HCT116 (cell line): ENCODE measurements around the gene ARNT2.

Source experiments
- EZH2 ChIP-seq: fragments of 200-600 bp; sonication (generic); IDR thresholded peaks from 2 replicates; pipeline ENCODE4 v1.6.1; 2017; ENCODE audit warnings: antibody characterized with exemption, mixed run types
- EZH2phosphoT487 ChIP-seq: fragments of 200-600 bp; IDR thresholded peaks from 2 replicates; pipeline ENCODE4 v1.6.1; 2018; ENCODE audit warnings: antibody characterized with exemption, borderline replicate concordance
- POLR2A ChIP-seq: IDR thresholded peaks from 2 replicates; pipeline ENCODE4 v1.7.0; 2011; ENCODE audit warnings: borderline replicate concordance; ENCODE audit not compliant: insufficient read depth, insufficient read length; ENCODE audit errors: extremely low read depth
- RAD21 ChIP-seq: IDR thresholded peaks from 2 replicates; pipeline ENCODE4 v1.6.1; 2012; ENCODE audit warnings: low read depth, mild to moderate bottlenecking
- SIN3A ChIP-seq: IDR thresholded peaks from 2 replicates; pipeline ENCODE4 v1.6.1; 2012; ENCODE audit warnings: low read depth
- SP1 ChIP-seq: IDR thresholded peaks from 2 replicates; pipeline ENCODE4 v1.6.1; 2012; ENCODE audit warnings: low read depth
- TCF7L2 ChIP-seq: IDR thresholded peaks from 2 replicates; pipeline ENCODE4 v1.7.0; 2011; ENCODE audit warnings: borderline replicate concordance, inconsistent platforms; ENCODE audit not compliant: insufficient read depth, insufficient read length; ENCODE audit errors: extremely low read depth
- ZFX ChIP-seq: fragments of 450-650 bp; IDR thresholded peaks from 2 replicates; pipeline ENCODE4 v1.6.1; 2017
- ZNF274 ChIP-seq: fragments of 200-500 bp; sonication (Bioruptor generic); IDR thresholded peaks from 2 replicates; pipeline ENCODE4 v1.6.1; 2014; ENCODE audit warnings: mild to moderate bottlenecking, low read depth, low read length, inconsistent platforms
- TF ChIP-seq, protein P1 (sequence below), 3 experiments: fragments of 200-600 bp in 1 of 3; sonication (generic) in 1 of 3; IDR thresholded peaks in 2 of 3; conservative IDR thresholded peaks in 1 of 3; 2 replicates each; pipeline ENCODE4 v1.5.1; 2012 to 2017; ENCODE audit warnings: low read depth in 2 of 3, low read length in 2 of 3, antibody characterized with exemption in 1 of 3, borderline replicate concordance in 1 of 3, control low read depth in 1 of 3, mild to moderate bottlenecking in 1 of 3, mixed read lengths in 1 of 3, mixed run types in 1 of 3, moderate library complexity in 1 of 3; ENCODE audit not compliant: insufficient read depth in 1 of 3
- TF ChIP-seq, protein P2 (sequence below): IDR thresholded peaks from 2 replicates; pipeline ENCODE4 v1.6.1; 2012; ENCODE audit warnings: low read depth
- TF ChIP-seq, protein P3 (sequence below): IDR thresholded peaks from 2 replicates; pipeline ENCODE4 v1.6.1; 2012

DNA sequence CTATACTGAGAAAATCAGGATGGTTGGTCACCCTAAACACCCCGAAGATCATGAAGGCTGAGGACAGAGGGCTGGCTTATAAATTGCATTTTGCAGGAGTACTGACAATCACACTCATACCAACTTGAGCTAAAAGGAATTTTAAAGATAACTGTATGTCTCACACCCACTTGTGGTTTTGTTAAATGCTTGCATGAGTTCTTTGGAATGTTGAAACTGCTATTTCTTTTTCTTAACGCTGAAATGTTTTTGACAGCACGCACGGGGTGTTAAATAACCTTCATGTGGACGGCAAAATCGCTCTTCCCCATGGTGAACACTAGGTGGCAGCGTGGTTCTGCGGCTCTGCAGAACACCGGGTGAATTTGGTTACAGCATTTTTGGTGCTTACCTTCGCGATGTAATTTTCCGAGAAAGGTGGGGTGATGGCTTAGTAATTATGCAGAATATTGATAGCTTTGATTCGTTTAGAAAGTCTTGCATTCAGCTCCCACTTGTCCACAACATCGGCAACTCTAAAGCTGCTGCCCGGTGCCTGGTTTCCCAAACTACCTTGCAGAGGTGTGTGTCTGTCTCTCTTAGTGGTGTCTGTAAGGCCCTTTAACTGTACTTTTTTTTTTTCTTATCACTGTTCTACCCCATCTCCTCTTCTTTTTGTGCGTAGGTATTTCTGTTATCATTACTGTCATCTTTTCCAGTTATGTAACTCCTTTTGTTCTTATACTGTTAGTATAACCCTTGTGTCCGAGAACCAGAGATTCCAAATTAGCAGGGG lies 51.7 kb downstream of the ARNT2 start:
- TF ChIP-seq, protein P1, sequence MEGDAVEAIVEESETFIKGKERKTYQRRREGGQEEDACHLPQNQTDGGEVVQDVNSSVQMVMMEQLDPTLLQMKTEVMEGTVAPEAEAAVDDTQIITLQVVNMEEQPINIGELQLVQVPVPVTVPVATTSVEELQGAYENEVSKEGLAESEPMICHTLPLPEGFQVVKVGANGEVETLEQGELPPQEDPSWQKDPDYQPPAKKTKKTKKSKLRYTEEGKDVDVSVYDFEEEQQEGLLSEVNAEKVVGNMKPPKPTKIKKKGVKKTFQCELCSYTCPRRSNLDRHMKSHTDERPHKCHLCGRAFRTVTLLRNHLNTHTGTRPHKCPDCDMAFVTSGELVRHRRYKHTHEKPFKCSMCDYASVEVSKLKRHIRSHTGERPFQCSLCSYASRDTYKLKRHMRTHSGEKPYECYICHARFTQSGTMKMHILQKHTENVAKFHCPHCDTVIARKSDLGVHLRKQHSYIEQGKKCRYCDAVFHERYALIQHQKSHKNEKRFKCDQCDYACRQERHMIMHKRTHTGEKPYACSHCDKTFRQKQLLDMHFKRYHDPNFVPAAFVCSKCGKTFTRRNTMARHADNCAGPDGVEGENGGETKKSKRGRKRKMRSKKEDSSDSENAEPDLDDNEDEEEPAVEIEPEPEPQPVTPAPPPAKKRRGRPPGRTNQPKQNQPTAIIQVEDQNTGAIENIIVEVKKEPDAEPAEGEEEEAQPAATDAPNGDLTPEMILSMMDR (IDR thresholded peaks at IDR 0.05 in 2 of 3, conservative IDR thresholded peaks at IDR 0.05 in 1 of 3; ENCODE audit: borderline replicate concordance in 1 of 3, insufficient read depth in 1 of 3, low read depth in 2 of 3, low read length in 2 of 3): peak; percentile 88 to 95 (median 89)
- TF ChIP-seq, protein P2, sequence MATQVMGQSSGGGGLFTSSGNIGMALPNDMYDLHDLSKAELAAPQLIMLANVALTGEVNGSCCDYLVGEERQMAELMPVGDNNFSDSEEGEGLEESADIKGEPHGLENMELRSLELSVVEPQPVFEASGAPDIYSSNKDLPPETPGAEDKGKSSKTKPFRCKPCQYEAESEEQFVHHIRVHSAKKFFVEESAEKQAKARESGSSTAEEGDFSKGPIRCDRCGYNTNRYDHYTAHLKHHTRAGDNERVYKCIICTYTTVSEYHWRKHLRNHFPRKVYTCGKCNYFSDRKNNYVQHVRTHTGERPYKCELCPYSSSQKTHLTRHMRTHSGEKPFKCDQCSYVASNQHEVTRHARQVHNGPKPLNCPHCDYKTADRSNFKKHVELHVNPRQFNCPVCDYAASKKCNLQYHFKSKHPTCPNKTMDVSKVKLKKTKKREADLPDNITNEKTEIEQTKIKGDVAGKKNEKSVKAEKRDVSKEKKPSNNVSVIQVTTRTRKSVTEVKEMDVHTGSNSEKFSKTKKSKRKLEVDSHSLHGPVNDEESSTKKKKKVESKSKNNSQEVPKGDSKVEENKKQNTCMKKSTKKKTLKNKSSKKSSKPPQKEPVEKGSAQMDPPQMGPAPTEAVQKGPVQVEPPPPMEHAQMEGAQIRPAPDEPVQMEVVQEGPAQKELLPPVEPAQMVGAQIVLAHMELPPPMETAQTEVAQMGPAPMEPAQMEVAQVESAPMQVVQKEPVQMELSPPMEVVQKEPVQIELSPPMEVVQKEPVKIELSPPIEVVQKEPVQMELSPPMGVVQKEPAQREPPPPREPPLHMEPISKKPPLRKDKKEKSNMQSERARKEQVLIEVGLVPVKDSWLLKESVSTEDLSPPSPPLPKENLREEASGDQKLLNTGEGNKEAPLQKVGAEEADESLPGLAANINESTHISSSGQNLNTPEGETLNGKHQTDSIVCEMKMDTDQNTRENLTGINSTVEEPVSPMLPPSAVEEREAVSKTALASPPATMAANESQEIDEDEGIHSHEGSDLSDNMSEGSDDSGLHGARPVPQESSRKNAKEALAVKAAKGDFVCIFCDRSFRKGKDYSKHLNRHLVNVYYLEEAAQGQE: no peak
- TF ChIP-seq POLR2A (no peak), EZH2 (no peak), SIN3A (no peak), ZNF274 (no peak), TCF7L2 (no peak), RAD21 (peak; percentile 94), ZFX (no peak), SP1 (no peak), EZH2phosphoT487 (no peak)
- TF ChIP-seq, protein P3, sequence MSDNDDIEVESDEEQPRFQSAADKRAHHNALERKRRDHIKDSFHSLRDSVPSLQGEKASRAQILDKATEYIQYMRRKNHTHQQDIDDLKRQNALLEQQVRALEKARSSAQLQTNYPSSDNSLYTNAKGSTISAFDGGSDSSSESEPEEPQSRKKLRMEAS: peak; percentile 45; the same call in 1 of the 2 replicates
